GM18505 (cell line): ENCODE data around the gene PAX2.

ENCODE experiments used
- ATAC-seq: cut with Tn5 transposase; IDR thresholded peaks from one replicate; pipeline ENCODE4 v1.9.1; 2021; ENCODE audit not compliant: unreplicated experiment
- POLR2A ChIP-seq: IDR thresholded peaks from 4 replicates; pipeline ENCODE4 v1.6.1; 2011; ENCODE audit warnings: borderline replicate concordance; ENCODE audit not compliant: insufficient read depth, insufficient read length; ENCODE audit errors: extremely low read depth

Gene PAX2

DNA sequence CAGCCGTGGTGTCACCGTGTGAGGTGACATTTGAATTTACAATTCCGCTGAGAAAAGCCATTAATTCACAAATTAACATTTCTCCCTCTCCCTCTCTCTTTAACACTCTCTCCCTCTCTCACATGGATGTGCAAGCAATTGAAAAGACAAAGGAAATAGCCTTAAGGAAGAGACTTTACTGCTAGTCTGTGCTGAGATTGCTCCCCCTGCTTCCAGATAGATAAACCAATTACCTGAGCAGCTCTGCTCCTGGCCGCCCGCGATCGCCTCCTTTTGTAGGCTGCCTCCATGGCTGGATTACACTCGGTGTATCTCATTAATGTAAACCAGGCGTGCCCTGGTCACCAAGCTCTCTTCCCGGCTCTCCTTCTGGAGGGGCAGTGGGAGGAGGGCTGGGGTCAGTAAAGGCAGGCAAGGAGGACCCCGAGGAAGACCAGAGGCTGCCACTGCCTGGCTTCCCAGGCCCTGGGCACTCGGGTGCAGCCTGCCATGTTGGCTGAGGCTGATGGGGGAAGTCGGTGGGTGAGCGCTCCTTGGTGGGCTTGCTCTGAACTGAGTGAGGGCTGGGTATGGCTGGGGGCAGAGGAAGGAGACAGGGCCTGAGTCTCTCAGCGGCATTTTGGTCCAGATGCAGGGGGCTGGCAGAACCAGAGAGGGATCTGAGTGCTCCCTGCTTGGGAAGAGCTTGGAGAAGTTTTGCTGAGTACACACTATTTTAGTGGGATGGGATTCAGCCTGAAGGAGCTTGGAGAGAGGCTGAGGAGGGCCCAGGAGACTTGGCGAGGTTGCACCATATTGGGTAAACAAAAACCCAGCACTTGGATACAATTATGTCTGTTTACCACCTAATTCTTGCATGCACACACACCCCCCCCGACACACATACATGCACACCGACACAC lies 42.9 kb downstream of the PAX2 start:
- no peak for TF ChIP-seq POLR2A
- ATAC-seq: no peak

DNA sequence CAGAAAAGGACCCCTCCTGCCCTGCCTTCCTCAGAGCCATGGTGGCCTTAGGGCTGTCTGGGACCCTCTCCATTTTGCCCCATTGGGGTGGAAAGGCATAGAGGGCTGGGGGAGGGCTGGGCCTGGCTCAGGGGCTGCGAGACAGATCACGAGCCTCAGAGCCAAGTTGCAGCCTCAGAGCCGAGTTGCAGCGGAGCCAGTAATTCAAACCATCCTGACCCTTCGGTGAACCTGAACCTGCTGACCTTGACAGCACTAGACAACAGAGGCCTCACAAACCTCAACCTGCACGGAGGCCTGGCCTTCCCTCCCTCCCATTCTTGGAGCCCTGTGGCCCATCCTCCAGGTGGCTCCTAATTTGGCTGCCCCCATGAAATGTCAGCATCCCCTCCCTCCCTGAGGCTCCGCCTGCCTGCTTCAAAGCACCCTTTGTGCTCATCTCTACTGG lies 45.4 kb downstream of the PAX2 start:
- no peak for TF ChIP-seq POLR2A
- no peak for ATAC-seq

DNA sequence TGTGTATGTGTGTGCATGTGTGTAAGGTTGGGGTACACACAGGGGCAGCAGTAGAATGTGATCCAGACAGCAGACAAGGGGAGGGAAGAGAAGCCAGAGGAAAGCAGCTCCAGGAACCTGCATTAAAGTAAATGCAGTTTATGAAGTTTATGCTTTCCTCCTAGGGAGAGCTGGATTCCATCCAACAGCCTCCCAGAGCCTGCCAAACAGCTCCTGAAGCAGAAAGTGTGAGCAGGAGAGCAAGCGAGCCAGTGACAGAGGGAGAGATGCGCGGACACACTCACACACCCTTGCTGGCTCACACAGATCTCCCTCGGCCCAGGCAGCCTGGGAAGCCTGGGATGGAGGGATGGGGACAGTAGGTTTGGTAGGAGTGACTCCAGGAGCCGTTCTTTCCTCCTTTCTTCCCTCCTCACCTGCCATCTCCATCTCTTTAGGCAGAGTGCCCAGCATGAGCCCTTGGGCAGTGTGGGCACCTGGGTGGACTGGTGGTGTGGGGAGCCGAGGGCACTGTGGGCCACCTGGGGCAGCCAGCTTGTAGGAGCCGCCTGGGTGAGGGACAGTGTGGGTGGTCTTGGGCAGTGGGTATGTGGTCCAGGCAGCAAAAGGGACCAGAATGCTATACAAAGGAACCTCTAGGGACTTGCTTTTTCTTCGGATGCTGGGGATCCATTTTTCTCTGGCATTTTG lies 46.1 kb downstream of the PAX2 start:
- no peak for ATAC-seq
- TF ChIP-seq POLR2A: no peak

DNA sequence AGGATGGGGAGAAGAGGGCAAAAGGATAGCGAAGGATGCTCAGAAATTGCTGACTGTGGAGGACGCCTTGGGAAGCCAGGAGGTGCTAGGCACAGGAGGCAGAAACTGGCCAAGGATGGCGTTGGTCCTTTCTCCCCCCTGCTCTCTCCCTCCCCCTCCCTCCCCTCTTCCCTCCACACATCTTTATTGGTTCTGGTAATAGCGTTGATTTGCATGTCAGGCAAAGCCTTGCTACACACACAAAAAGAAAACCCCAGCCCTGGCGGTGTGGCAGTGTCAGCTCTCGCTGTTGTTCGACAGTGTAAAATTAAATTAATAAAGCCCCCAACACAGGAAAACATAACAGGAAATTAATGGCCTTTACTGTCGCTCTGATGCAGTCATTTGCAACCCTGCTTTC lies 47.2 kb downstream of the PAX2 start:
- TF ChIP-seq POLR2A: no peak

DNA sequence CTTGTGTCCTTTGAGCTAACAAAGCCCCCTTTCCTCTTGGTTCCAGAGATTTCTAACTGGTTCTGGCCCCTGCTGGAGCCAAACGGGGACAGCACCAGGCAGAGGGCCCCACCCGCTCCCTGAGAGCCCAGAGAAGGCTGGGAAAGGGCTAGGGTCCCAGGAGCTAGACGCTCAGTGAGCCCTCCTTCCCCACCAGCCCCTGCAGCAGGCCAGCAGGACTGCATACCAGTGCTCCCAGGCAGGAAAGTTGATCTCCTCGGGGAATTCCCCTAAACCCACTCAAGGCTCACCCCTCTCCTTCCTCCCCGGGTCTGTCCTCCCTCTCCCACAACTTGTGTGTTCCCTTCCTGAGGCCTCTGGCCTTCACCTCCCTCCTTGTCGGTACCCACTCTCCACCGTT lies 47.7 kb downstream of the PAX2 start:
- TF ChIP-seq POLR2A: no peak
- ATAC-seq: no peak

More for the DNA sequence above, 47.2 kb downstream of the PAX2 start:
- ATAC-seq: no peak

DNA sequence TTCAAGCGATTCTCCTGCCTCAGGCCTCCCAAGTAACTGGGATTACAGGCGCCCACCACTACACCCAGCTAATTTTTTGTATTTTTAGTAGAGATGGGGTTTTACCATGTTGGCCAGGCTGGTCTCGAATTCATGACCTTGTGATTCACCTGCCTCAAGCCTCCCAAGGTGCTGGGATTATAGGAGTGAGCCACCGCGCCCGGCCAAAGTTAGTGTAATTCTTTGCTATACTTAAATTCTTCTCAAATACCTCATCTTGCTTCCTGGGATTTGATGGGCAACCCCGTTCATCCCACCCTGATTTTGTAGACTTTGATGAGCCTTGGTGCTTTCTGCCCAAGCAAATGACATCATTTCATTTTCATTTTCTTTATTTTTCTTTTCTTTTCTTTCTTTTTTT lies 54.5 kb downstream of the PAX2 start:
- ATAC-seq: no peak
- TF ChIP-seq POLR2A: no peak

DNA sequence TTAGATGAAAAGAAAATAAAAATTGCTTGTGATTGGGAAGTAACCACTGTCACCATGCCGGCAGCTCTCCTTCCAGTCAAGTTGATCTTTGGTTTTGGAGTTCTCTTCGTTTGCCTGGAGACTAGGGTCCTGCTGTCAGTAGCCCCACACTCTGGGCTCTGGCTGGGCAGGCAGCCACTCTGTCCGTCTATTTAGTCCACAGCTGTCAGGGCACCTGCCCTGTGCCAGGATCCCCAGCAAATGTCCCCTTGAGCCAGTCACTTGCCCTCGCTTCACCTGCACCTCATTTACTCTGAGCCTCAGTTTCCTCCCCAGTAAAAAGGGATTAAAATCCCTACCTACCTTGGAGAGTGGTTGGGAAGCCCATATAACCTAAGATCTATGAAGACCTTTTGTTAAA lies 55.5 kb downstream of the PAX2 start:
- ATAC-seq: no peak
- no peak for TF ChIP-seq POLR2A

DNA sequence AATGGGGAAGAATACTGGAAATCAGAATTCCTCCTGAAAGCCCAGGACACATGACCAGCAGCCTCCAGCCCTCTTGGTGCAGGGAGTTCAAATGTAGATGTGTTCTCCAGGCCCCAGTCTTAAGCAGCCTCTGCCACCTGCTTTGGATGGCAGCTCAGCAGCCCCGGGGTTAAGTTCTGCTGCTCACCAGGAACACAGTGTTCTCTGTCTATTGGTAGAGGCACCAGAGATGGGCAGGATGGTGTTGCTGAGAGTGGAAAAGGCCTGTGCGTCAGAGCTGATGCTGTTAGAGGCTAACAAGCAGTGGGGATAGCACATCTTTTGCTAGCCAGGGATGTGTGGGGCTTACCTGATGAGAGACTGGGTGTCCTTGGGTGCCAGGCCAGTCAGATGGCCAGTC lies 56.8 kb downstream of the PAX2 start:
- no peak for TF ChIP-seq POLR2A
- ATAC-seq: no peak

DNA sequence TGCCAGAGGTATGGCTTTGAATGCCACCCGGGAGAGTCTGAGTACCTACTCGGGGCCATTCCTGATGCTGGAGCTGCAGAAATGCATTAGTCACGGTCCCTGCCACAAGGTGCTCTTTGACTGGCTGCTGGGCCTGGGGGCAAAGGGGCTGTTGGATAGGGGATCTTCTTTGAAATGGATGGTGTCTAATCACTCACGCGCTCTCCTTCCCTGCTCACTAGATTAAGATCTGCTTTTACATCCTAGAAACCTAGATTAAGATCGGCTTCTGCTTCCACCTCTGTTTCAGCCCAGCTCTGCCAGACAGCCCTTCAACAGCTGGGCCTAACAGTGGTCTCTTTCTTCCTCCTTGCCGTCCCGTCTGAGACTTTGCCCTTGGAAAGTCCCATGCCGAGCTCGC lies 57.2 kb downstream of the PAX2 start:
- ATAC-seq: no peak

DNA sequence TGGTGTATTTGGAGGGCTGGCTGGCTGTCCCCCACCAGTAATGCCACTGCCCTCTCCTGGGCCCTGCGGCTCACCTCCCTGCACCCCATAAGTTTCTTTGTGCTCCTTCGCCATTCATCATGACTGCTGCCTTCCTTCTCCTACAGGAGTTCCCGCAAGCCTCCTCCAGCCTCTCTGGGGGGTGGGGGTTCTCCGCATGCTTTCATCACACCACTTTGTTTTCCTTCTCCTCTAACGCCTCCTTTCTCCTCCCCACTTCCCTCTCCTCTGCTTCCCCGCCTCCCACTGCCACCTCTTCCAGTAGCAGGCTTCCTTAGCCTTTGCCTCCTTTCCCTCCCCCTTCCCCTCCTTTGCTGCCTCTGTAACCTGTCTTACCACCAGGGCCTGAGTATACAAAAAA lies 58.1 kb downstream of the PAX2 start:
- no peak for ATAC-seq

More for the DNA sequence above, 57.2 kb downstream of the PAX2 start:
- no peak for TF ChIP-seq POLR2A

DNA sequence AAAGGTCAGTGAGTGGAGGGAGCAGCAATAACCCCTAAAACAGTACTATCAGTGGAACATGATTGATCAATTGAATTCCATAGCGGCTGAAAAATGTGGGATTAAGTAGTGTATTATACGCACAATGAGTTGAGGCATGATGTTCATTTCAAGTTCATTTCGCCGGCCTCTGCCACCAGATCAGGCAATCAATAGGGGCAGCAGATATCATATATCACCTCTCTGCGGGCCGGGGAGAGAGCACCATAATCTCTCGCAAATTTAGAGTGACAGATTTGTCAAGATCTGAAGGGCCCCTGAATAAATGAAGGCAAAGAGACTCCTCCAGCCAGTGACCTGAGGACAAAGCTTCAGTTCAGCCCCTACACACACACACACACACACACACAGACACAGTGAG lies 58.5 kb downstream of the PAX2 start:
- no peak for ATAC-seq
- no peak for TF ChIP-seq POLR2A

More for the DNA sequence above, 58.1 kb downstream of the PAX2 start:
- TF ChIP-seq POLR2A: no peak

DNA sequence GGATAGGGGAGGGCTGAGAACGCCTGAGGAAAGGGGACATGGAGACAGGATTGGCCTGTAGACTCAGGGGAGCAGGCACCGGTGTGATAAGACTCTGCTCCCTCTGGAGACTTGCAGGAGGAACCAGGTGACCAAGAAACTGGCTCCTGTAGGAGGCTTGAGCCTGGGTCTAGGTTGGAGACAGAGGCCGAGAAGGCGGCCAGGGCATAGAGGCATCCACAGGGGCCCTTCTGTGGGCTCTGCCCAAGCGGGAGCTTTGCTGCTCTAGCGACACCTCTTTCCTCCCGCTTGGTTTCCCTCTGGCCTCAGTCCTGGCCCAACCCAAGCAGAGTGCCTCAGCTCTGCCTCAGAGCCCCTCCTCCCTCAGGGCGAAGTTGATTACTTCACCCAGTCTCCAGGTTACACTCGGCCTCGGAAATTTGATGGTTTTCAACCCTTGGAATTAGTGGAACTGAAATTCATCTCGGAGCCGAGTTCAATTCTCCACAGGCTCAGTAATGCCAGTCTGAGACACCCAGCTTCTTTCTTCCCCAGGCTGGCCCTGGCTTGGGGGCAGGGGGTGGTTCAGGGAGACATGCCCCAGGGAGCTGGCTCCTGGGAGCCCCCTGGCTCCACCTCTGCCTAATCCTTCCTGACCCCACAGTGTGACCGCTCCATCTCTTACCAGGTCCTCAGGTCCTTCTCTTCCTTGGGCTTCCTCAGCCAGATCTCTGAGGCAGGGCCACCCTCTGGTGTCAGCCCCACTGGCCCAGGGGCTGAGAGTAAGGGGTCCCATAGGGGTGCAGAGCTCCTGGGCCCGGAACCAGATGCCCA lies 60.4 kb downstream of the PAX2 start:
- ATAC-seq: no peak
- TF ChIP-seq POLR2A: no peak

DNA sequence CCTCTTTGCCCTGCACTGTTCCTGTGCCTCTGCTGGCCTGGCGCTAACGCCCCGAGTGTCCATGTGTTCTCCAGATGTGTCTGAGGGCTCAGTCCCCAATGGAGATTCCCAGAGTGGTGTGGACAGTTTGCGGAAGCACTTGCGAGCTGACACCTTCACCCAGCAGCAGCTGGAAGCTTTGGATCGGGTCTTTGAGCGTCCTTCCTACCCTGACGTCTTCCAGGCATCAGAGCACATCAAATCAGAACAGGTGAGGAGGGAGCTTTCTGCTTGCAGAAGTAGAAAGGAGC lies 60.9 kb downstream of the PAX2 start:
- no peak for TF ChIP-seq POLR2A
- ATAC-seq: no peak
